Endodermal cell (in vitro differentiated cells): ENCODE results near the gene SCFD1. TPM values are rescaled to one million over a fixed set of nuclear protein-coding genes. Genes with fewer than 3 reads are reported as not detected.
A peak's percentile ranks its signal among the peaks of the same experiment; 100 is the strongest.

Source experiments
- DNase-seq: peaks from one replicate; pipeline ENCODE4 v3.0.0-alpha.2; 2017
- H3K27ac ChIP-seq: 2 replicates; pipeline ENCODE4 v1.5.1; 2013; ENCODE audit warnings: mild to moderate bottlenecking, low read depth, low read length, moderate library complexity
- H3K27me3 ChIP-seq: 2 replicates; pipeline ENCODE4 v1.6.1; 2013; ENCODE audit warnings: mild to moderate bottlenecking, low read length, moderate library complexity; ENCODE audit not compliant: insufficient read depth, control insufficient read depth, poor library complexity, severe bottlenecking
- H3K36me3 ChIP-seq: 2 replicates; pipeline ENCODE4 v1.7.0; 2013; ENCODE audit warnings: mild to moderate bottlenecking, low read length, moderate library complexity; ENCODE audit not compliant: control insufficient read depth, insufficient read depth
- H3K4me1 ChIP-seq: one replicate; pipeline ENCODE4 v1.7.0; 2013; ENCODE audit warnings: low read length; ENCODE audit not compliant: control insufficient read depth, insufficient read depth
- H3K4me3 ChIP-seq: 2 replicates; pipeline ENCODE4 v1.5.1; 2013; ENCODE audit warnings: mild to moderate bottlenecking, low read length, moderate library complexity
- H3K9ac ChIP-seq: 2 replicates; pipeline ENCODE4 v1.6.1; 2013; ENCODE audit warnings: mild to moderate bottlenecking, low read length, moderate library complexity; ENCODE audit not compliant: poor library complexity, severe bottlenecking; ENCODE audit errors: extremely low read depth
- H3K9me3 ChIP-seq: 2 replicates; pipeline ENCODE4 v1.6.1; 2013; ENCODE audit warnings: mild to moderate bottlenecking, low read length, moderate library complexity; ENCODE audit not compliant: control insufficient read depth
- H3K27ac Mint-ChIP-seq: 2 replicates; pipeline ENCODE4 v1.8.0; 2020; ENCODE audit warnings: mixed read lengths
- H3K27me3 Mint-ChIP-seq: 2 replicates; pipeline ENCODE4 v1.8.0; 2021; ENCODE audit warnings: mild to moderate bottlenecking, mixed read lengths; ENCODE audit not compliant: insufficient read depth
- H3K36me3 Mint-ChIP-seq: 2 replicates; pipeline ENCODE4 v1.8.0; 2020; ENCODE audit warnings: low read depth, mixed read lengths
- H3K4me1 Mint-ChIP-seq: 2 replicates; pipeline ENCODE4 v1.8.0; 2020; ENCODE audit warnings: mixed read lengths
- H3K4me3 Mint-ChIP-seq: 2 replicates; pipeline ENCODE4 v1.8.0; 2020; ENCODE audit warnings: mild to moderate bottlenecking, moderate library complexity, mixed read lengths
- H3K9me3 Mint-ChIP-seq: 2 replicates; pipeline ENCODE4 v1.8.0; 2020; ENCODE audit warnings: mild to moderate bottlenecking, mixed read lengths
- CTCF ChIP-seq: fragments of 200-600 bp; sonication (generic); conservative IDR thresholded peaks from 2 replicates; pipeline ENCODE4 v1.5.0; 2021; ENCODE audit warnings: antibody characterized with exemption, mild to moderate bottlenecking
- WGBS, 2 experiments: methylation state at CpG; one replicate each; pipeline versions ENCODE4 v1.1.5 to v1.1.7; 2013; ENCODE audit warnings: missing lambda C conversion rate in 2 of 2, mixed read lengths in 1 of 2; ENCODE audit not compliant: insufficient coverage in 1 of 2, insufficient read length in 1 of 2; 5-methylcytosine and 5-hydroxymethylcytosine counted together
- total RNA-seq, 2 donors: library from RNA; stranded (reverse); fragmentation: NEBNext Ultra II Directional in 1 of 2; extraction: Animal tissue kit (Norgen Biotek cat#: 25700) in 1 of 2; gene quantifications; 2 replicates in 1 of 2; 3 replicates in 1 of 2; pipeline ENCODE4 v1.2.1, GENCODE V29; 2021

Gene SCFD1
- total RNA-seq, 2 donors from 2014 or later, result 82.4 to 98.4 TPM

DNA sequence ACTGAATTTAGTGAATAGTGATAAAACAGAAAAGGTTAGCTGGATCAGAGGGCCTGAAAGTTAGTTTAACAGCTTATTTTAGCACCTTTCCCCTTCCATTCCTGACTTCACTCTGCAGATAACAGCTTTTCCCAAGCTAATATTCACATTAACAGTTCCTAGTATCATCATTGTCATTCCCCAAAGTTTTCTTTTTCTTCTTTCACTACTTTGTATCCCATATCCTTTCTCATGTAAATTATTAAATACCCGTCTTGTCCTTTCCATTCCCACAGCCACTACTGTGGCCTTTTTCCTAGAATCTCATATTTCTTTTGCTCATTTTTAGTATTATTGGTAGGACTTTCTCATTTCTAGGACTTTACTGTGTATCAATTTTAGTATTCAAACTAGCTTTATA, 70.5 kb downstream of the SCFD1 start:
- no peaks in the 10 kb centered on the region for H3K27me3 Mint-ChIP-seq
- H3K4me3 Mint-ChIP-seq, result no peak overlapping the region
- peaks cover 19% of the 10 kb centered on the region for H3K4me1 Mint-ChIP-seq

DNA sequence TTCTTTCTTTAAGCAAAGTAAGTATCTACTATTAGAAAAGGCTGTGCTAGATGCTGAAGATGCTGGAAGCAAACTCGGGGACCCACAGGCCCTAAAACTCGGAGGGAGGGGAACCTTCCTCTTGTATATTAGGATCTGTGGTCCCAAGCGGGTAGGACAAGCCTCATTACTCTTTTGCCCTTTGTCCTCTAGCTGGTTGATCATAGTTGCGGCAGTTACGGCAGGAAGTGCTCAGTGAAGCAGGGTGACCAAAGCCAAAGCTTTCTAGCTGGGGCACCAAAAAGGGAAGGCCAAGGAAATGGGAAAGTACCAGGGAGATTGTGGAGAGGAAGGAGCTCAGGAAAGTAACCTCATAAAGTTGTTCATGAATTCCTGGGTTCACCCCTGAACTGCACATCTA, 76.3 kb downstream of the SCFD1 start:
- no peak for DNase-seq
- Histone ChIP-seq H3K9me3 (no peaks in the 10 kb centered on the region), H3K27me3 (no peaks in the 10 kb centered on the region), H3K27ac (no peak overlapping the region), H3K4me3 (no peak overlapping the region), H3K36me3 (peaks cover 70% of the 10 kb centered on the region), H3K4me1 (no peaks in the 10 kb centered on the region), H3K9ac (no peak overlapping the region)
- Mint-ChIP-seq H3K27ac (peak overlapping the region; percentile 33), H3K36me3 (peaks cover 48% of the 10 kb centered on the region), H3K4me3 (no peak overlapping the region), H3K27me3 (no peaks in the 10 kb centered on the region), H3K4me1 (no peaks in the 10 kb centered on the region), H3K9me3 (no peaks in the 10 kb centered on the region)
- no peak for TF ChIP-seq CTCF
- WGBS, 2 experiments, result 92 to 95% methylated on average over 5 of the region's 5 CpGs

More for the DNA sequence above, 70.5 kb downstream of the SCFD1 start:
- Histone ChIP-seq H3K27me3 (no peaks in the 10 kb centered on the region), H3K9ac (no peak overlapping the region), H3K4me1 (peaks cover 3% of the 10 kb centered on the region), H3K27ac (no peak overlapping the region), H3K9me3 (no peaks in the 10 kb centered on the region), H3K36me3 (peaks cover 31% of the 10 kb centered on the region), H3K4me3 (no peak overlapping the region)
- 79% methylated on average over 1 of the region's 1 CpG; no CpG with 5 or more reads in 1 of the 2 experiments for WGBS, 2 experiments
- DNase-seq, result no peak
- Mint-ChIP-seq H3K36me3 (peaks cover 9% of the 10 kb centered on the region), H3K27ac (no peak overlapping the region), H3K9me3 (no peaks in the 10 kb centered on the region)
- no peak for TF ChIP-seq CTCF

DNA sequence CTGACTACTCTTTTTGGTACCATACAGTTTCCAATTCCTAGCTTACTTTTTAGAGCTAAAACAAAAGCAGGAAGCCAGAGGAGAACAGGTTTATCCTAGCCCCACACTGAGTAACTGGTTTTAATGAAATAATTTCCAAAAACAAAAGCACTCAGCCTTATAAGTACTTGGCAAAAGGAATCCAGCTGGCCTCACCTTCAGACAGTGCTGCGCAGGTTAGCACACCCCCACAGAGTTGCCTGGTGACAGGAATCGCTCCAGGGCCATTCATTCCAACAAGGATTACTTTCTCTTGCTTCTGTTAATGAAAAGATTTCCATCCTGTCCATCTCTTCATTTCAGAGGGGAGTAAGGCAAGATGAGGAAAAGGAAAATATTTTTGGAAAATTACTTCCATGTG, 84.6 kb downstream of the SCFD1 start:
- peaks cover 30% of the 10 kb centered on the region for H3K36me3 Mint-ChIP-seq
- Histone ChIP-seq H3K27ac (no peak overlapping the region), H3K27me3 (no peaks in the 10 kb centered on the region), H3K9me3 (no peaks in the 10 kb centered on the region), H3K9ac (no peak overlapping the region), H3K4me1 (no peaks in the 10 kb centered on the region), H3K4me3 (no peak overlapping the region), H3K36me3 (peaks cover 78% of the 10 kb centered on the region)
- no peaks in the 10 kb centered on the region for H3K27me3 Mint-ChIP-seq
- no peak overlapping the region for H3K27ac Mint-ChIP-seq
- TF ChIP-seq CTCF, result no peak
- no peak for DNase-seq
- no peaks in the 10 kb centered on the region for H3K9me3 Mint-ChIP-seq
- H3K4me3 Mint-ChIP-seq, result no peak overlapping the region
- WGBS, 2 experiments, result 90 to 92% methylated on average over 2 of the region's 2 CpGs
- no peaks in the 10 kb centered on the region for H3K4me1 Mint-ChIP-seq
